MCF 10A (cell line): Measurements from ENCODE around the gene ADARB2. TPM values are rescaled to one million over a fixed set of nuclear protein-coding genes. Genes with fewer than 3 reads are reported as not detected.

Experiments
- BruUV-seq: library from RNA; stranded (reverse); fragments of 400-500 nt; replicated peaks from 2 replicates; lab custom pipeline; 2021; lab: Mats Ljungman, UMichigan
- CTCF ChIA-PET: fragments of 300-600 bp; sonication (Branson Sonifier 250); formaldehyde crosslinking; extraction: SDS; loops from one replicate; lab custom pipeline; 2021; ENCODE audit warnings: antibody characterized with exemption, inconsistent platforms; lab: Yijun Ruan, JAX
- POLR2A ChIA-PET: fragments of 300-600, 350-650 bp; sonication (Branson Sonifier 250); formaldehyde crosslinking; extraction: SDS; loops from one replicate; lab custom pipeline; 2020; ENCODE audit warnings: antibody characterized with exemption, inconsistent platforms; lab: Yijun Ruan, JAX
- DNase-seq: peaks from one replicate; pipeline ENCODE4 v3.0.0-alpha.2; 2018; ENCODE audit not compliant: unreplicated experiment
- H3K27ac Mint-ChIP-seq: one replicate; pipeline ENCODE4 v1.8.0; 2022; ENCODE audit warnings: mild to moderate bottlenecking, low read depth, mixed read lengths; ENCODE audit not compliant: unreplicated experiment
- H3K27me3 Mint-ChIP-seq: one replicate; pipeline ENCODE4 v1.8.0; 2022; ENCODE audit warnings: mixed read lengths; ENCODE audit not compliant: insufficient read depth, unreplicated experiment
- H3K36me3 Mint-ChIP-seq: one replicate; pipeline ENCODE4 v1.8.0; 2022; ENCODE audit warnings: mild to moderate bottlenecking, moderate library complexity, mixed read lengths; ENCODE audit not compliant: insufficient read depth, unreplicated experiment
- H3K4me1 Mint-ChIP-seq: one replicate; pipeline ENCODE4 v1.8.0; 2022; ENCODE audit warnings: mixed read lengths; ENCODE audit not compliant: insufficient read depth, unreplicated experiment
- H3K4me3 Mint-ChIP-seq: one replicate; pipeline ENCODE4 v1.8.0; 2022; ENCODE audit warnings: mild to moderate bottlenecking, moderate library complexity, mixed read lengths; ENCODE audit not compliant: unreplicated experiment
- H3K9me3 Mint-ChIP-seq: one replicate; pipeline ENCODE4 v1.8.0; 2022; ENCODE audit warnings: mixed read lengths; ENCODE audit not compliant: unreplicated experiment
- CTCF ChIP-seq: fragments of 200-600 bp; IDR thresholded peaks from one replicate; pipeline ENCODE4 v1.8.0; 2022; ENCODE audit warnings: antibody characterized with exemption, mild to moderate bottlenecking; ENCODE audit not compliant: unreplicated experiment
- intact Hi-C: fragments of 100-400 bp; cut with micrococcal nuclease; formaldehyde crosslinking; loops from 2 replicates; pipeline ENCODE4 v1.14.1; 2022
- total RNA-seq: library from RNA; stranded (reverse); gene quantifications from 2 replicates; pipeline ENCODE4 v1.2.3, GENCODE V29; 2022

Gene ADARB2
- total RNA-seq, 1 experiment from 2014 or later: 0.96 TPM

GRCh38 chr10:1154531-1155295 lies 582.6 kb downstream of the ADARB2 start:
- Mint-ChIP-seq H3K9me3 (no peaks in the 10 kb centered on the region), H3K4me1 (peaks cover 6% of the 10 kb centered on the region), H3K36me3 (no peaks in the 10 kb centered on the region), H3K27ac (no peak overlapping the region), H3K27me3 (peaks cover 20% of the 10 kb centered on the region), H3K4me3 (no peak overlapping the region)
- CTCF ChIA-PET: no interaction called here
- BruUV-seq: no TSS peak
- intact Hi-C loops: no loop called here
- no peak for TF ChIP-seq CTCF
- POLR2A ChIA-PET: interaction anchor here (1.1 kb wide), 1 partner anchor 9 kb away, joined by 3 read pairs; no protein-coding TSS in a partner anchor
- DNase-seq: no peak

- Mint-ChIP-seq H3K4me3 (no peak overlapping the region), H3K27ac (no peak overlapping the region), H3K36me3 (no peaks in the 10 kb centered on the region), H3K27me3 (peaks cover 20% of the 10 kb centered on the region), H3K4me1 (peaks cover 6% of the 10 kb centered on the region), H3K9me3 (no peaks in the 10 kb centered on the region)
- POLR2A ChIA-PET: no interaction called here
- CTCF ChIA-PET: no interaction called here
- BruUV-seq: no TSS peak
- intact Hi-C loops: no loop called here
- TF ChIP-seq CTCF: no peak
- DNase-seq: no peak
These were observed 583.4 kb downstream of the ADARB2 start for GRCh38 chr10:1153805-1154351.

- POLR2A ChIA-PET: no interaction called here
- H3K4me1 Mint-ChIP-seq: peaks cover 6% of the 10 kb centered on the region
- intact Hi-C loops: no loop called here
- H3K9me3 Mint-ChIP-seq: no peaks in the 10 kb centered on the region
- TF ChIP-seq CTCF: no peak
- H3K4me3 Mint-ChIP-seq: no peak overlapping the region
- H3K27ac Mint-ChIP-seq: no peak overlapping the region
- no peak for DNase-seq
- H3K27me3 Mint-ChIP-seq: peaks cover 18% of the 10 kb centered on the region
- no peaks in the 10 kb centered on the region for H3K36me3 Mint-ChIP-seq
- CTCF ChIA-PET: no interaction called here
- BruUV-seq: no TSS peak
These were observed 584.0 kb downstream of the ADARB2 start for GRCh38 chr10:1153251-1153763.

GRCh38 chr10:1152386-1153250 lies 584.7 kb downstream of the ADARB2 start:
- Mint-ChIP-seq H3K4me3 (no peak overlapping the region), H3K4me1 (peaks cover 6% of the 10 kb centered on the region), H3K27ac (no peak overlapping the region), H3K36me3 (no peaks in the 10 kb centered on the region), H3K9me3 (no peaks in the 10 kb centered on the region), H3K27me3 (peaks cover 11% of the 10 kb centered on the region)
- no TSS peak for BruUV-seq
- DNase-seq: no peak
- intact Hi-C loops: no loop called here
- no peak for TF ChIP-seq CTCF
- POLR2A ChIA-PET: no interaction called here
- CTCF ChIA-PET: no interaction called here
